A549 (cell line): ENCODE results near the gene SLC12A8. TPM values are rescaled to one million over a fixed set of nuclear protein-coding genes. Genes with fewer than 3 reads are reported as not detected.

Source experiments
- ATAC-seq, 2 experiments: fragments of 200-7000 bp in 1 of 2; fragments of >200 bp in 1 of 2; cut with Nextera tagmentation in 1 of 2; cut with Tn5 transposase in 1 of 2; 3 replicates each; pipeline versions ENCODE4 v1.8.0 to v1.9.1; 2018 to 2020; ENCODE audit warnings: mild to moderate bottlenecking in 1 of 2, moderate library complexity in 1 of 2
- CTCF ChIA-PET: fragments of 300-600 bp; sonication (Branson Sonifier 250); formaldehyde crosslinking; extraction: SDS; loops from one replicate; lab custom pipeline; 2021; ENCODE audit warnings: antibody characterized with exemption, inconsistent platforms; lab: Yijun Ruan, JAX
- POLR2A ChIA-PET: fragments of 350-600 bp; formaldehyde crosslinking; extraction: SDS; loops from one replicate; lab custom pipeline; 2021; ENCODE audit warnings: antibody characterized with exemption, inconsistent platforms; lab: Yijun Ruan, JAX
- DNase-seq, 2 experiments: peaks; one replicate each; pipeline versions ENCODE4 v3.0.0 to v3.0.0-alpha.2; 2011 to 2016; ENCODE audit warnings: low read depth in 1 of 2, low spot score in 1 of 2
- FAIRE-seq: peaks from 2 replicates; lab custom pipeline; 2011; peaks lifted over from hg19 to GRCh38; lab: Jason Lieb, UNC
- H3K27ac ChIP-seq, 2 experiments: fragments of >200 bp; sonication (Bioruptor Twin); formaldehyde crosslinking; 3 replicates each; pipeline ENCODE4 v1.5.1; 2016 to 2017
- H3K4me1 ChIP-seq: fragments of >200 bp; sonication (Bioruptor Twin); formaldehyde crosslinking; 3 replicates; pipeline ENCODE4 v1.6.1; 2016
- H3K4me2 ChIP-seq: fragments of >200 bp; sonication (Bioruptor Twin); formaldehyde crosslinking; 3 replicates; pipeline ENCODE4 v1.6.1; 2016
- H3K4me3 ChIP-seq: fragments of >200 bp; sonication (Bioruptor Twin); formaldehyde crosslinking; 3 replicates; pipeline ENCODE4 v1.5.1; 2016
- H3K9me3 ChIP-seq: fragments of >200 bp; sonication (Bioruptor Twin); formaldehyde crosslinking; 3 replicates; pipeline ENCODE4 v1.6.1; 2016
- ATOH8 ChIP-seq: fragments of 250-450 bp; sonication (Bioruptor Pico); IDR thresholded peaks from 2 replicates; pipeline ENCODE4 v1.5.0; 2020; ENCODE audit warnings: low read depth, mild to moderate bottlenecking, moderate library complexity
- BCL3 ChIP-seq: fragments of >200 bp; sonication (Bioruptor Twin); formaldehyde crosslinking; IDR thresholded peaks from 3 replicates; pipeline ENCODE4 v1.6.1; 2016
- BHLHE40 ChIP-seq: IDR thresholded peaks from 2 replicates; pipeline ENCODE4 v1.6.1; 2012; ENCODE audit warnings: low read depth, low read length, inconsistent platforms
- CBX2 ChIP-seq: fragments of 200-600 bp; sonication (generic); IDR thresholded peaks from 2 replicates; pipeline ENCODE4 v1.6.1; 2016; ENCODE audit warnings: low read depth, mild to moderate bottlenecking, borderline replicate concordance
- CEBPB ChIP-seq, 2 experiments: fragments of >200 bp in 1 of 2; sonication (Bioruptor Twin) in 1 of 2; formaldehyde crosslinking in 1 of 2; IDR thresholded peaks; 2 replicates each; pipeline ENCODE4 v1.6.1; 2012 to 2016
- E2F6 ChIP-seq: IDR thresholded peaks from 2 replicates; pipeline ENCODE4 v1.6.1; 2012; ENCODE audit warnings: low read depth, borderline replicate concordance
- EP300 ChIP-seq, 2 experiments: fragments of >200 bp; sonication (Bioruptor Twin); formaldehyde crosslinking; IDR thresholded peaks; 2 replicates in 1 of 2; 3 replicates in 1 of 2; pipeline ENCODE4 v1.6.1; 2016 to 2017
- FOSB ChIP-seq: fragments of 250-450 bp; sonication (Bioruptor Pico); IDR thresholded peaks from 2 replicates; pipeline ENCODE4 v1.5.0; 2020; ENCODE audit warnings: mild to moderate bottlenecking, moderate library complexity
- FOSL2 ChIP-seq, 2 experiments: fragments of 450-650 bp in 1 of 2; fragments of >200 bp in 1 of 2; sonication (Bioruptor Twin) in 1 of 2; formaldehyde crosslinking; IDR thresholded peaks; 2 replicates each; pipeline versions ENCODE4 v1.5.0 to v1.6.1; 2016 to 2020; ENCODE audit warnings: mild to moderate bottlenecking in 1 of 2, moderate library complexity in 1 of 2
- GATA3 ChIP-seq: IDR thresholded peaks from 2 replicates; pipeline ENCODE4 v1.6.1; 2012; ENCODE audit warnings: borderline replicate concordance
- HES2 ChIP-seq: fragments of >200 bp; sonication (Bioruptor Twin); formaldehyde crosslinking; IDR thresholded peaks from 2 replicates; pipeline ENCODE4 v1.6.1; 2016
- HOXB13 ChIP-seq: fragments of 250-450 bp; sonication (Bioruptor Pico); IDR thresholded peaks from 2 replicates; pipeline ENCODE4 v1.5.0; 2020; ENCODE audit warnings: low read depth, mild to moderate bottlenecking, moderate library complexity
- HOXB5 ChIP-seq: fragments of 250-450 bp; sonication (Bioruptor Pico); IDR thresholded peaks from 2 replicates; pipeline ENCODE4 v1.5.0; 2020; ENCODE audit warnings: mild to moderate bottlenecking, moderate library complexity
- JUN ChIP-seq, 2 experiments: fragments of >200 bp; sonication (Bioruptor Twin); formaldehyde crosslinking; IDR thresholded peaks; 2 replicates in 1 of 2; 3 replicates in 1 of 2; pipeline ENCODE4 v1.6.1; 2016 to 2017
- JUNB ChIP-seq: fragments of >200 bp; sonication (Bioruptor Twin); formaldehyde crosslinking; IDR thresholded peaks from 2 replicates; pipeline ENCODE4 v1.6.1; 2016
- KDM5A ChIP-seq: fragments of 200-600 bp; sonication (generic); IDR thresholded peaks from 2 replicates; pipeline ENCODE4 v1.6.1; 2016; ENCODE audit warnings: antibody characterized with exemption, mild to moderate bottlenecking
- MAX ChIP-seq: IDR thresholded peaks from 2 replicates; pipeline ENCODE4 v1.6.1; 2012
- MYC ChIP-seq: IDR thresholded peaks from 2 replicates; pipeline ENCODE4 v1.6.1; 2012; ENCODE audit warnings: mild to moderate bottlenecking, inconsistent platforms, low read length, improper control_type of control experiment, borderline replicate concordance
- NPAS2 ChIP-seq: fragments of 250-450 bp; sonication (Bioruptor Pico); IDR thresholded peaks from 2 replicates; pipeline ENCODE4 v1.8.0; 2022; ENCODE audit warnings: mild to moderate bottlenecking, moderate library complexity, borderline replicate concordance
- POLR2A ChIP-seq: IDR thresholded peaks from 2 replicates; pipeline ENCODE4 v1.6.1; 2012; ENCODE audit warnings: mild to moderate bottlenecking, low read length
- RAD21 ChIP-seq, 2 experiments: fragments of >200 bp in 1 of 2; sonication (Bioruptor Twin) in 1 of 2; formaldehyde crosslinking in 1 of 2; IDR thresholded peaks in 1 of 2; conservative IDR thresholded peaks in 1 of 2; 2 replicates in 1 of 2; 3 replicates in 1 of 2; pipeline ENCODE4 v1.6.1; 2012 to 2018; ENCODE audit warnings: inconsistent platforms in 1 of 2
- REST ChIP-seq: fragments of 200-600 bp; sonication (generic); IDR thresholded peaks from 2 replicates; pipeline ENCODE4 v1.6.1; 2016; ENCODE audit warnings: antibody characterized with exemption, mild to moderate bottlenecking, moderate library complexity
- RNF2 ChIP-seq: fragments of 200-600 bp; sonication (generic); IDR thresholded peaks from 2 replicates; pipeline ENCODE4 v1.6.1; 2016; ENCODE audit warnings: low read depth, mild to moderate bottlenecking, antibody characterized with exemption, moderate library complexity, borderline replicate concordance
- SMC3 ChIP-seq: fragments of >200 bp; sonication (Bioruptor Twin); formaldehyde crosslinking; IDR thresholded peaks from 3 replicates; pipeline ENCODE4 v1.6.1; 2018; ENCODE audit warnings: inconsistent platforms
- SREBF2 ChIP-seq: fragments of 450-650 bp; IDR thresholded peaks from 2 replicates; pipeline ENCODE4 v1.6.1; 2014; ENCODE audit warnings: mild to moderate bottlenecking, moderate library complexity
- TFCP2L1 ChIP-seq: fragments of 250-450 bp; sonication (Bioruptor Pico); IDR thresholded peaks from 2 replicates; pipeline ENCODE4 v1.5.0; 2021; ENCODE audit warnings: mild to moderate bottlenecking
- WGBS: methylation state at CpG from one replicate; pipeline ENCODE4 v1.1.6; 2017; ENCODE audit errors: missing lambda C conversion rate; 5-methylcytosine and 5-hydroxymethylcytosine counted together
- polyA plus RNA-seq, 4 experiments: library from polyadenylated mRNA; depleted of rRNA in 3 of 4; stranded (reverse); fragments of >200 nt; fragmentation: RNase III in 1 of 4; extraction: RNeasy Plus Mini Kit Qiagen cat#74134 plus additional on column Dnase treatment in 1 of 4; gene quantifications; 2 replicates in 3 of 4; 3 replicates in 1 of 4; pipeline ENCODE4 v1.2.3, GENCODE V29; 2011 to 2017

Gene SLC12A8
- polyA plus RNA-seq, 2 of the 4 experiments (the other 2 are of a cell fraction), result 1.1 to 4.2 TPM

GRCh38 chr3:125068265-125068664 lies 144.3 kb downstream of the SLC12A8 start (continued):
- TF ChIP-seq MAX, result no peak
- no peak for TF ChIP-seq TFCP2L1 (CRISPR knock-in tag)
- TF ChIP-seq HES2, result no peak
- TF ChIP-seq, all 56 proteins: peak for 0

- H3K27ac ChIP-seq, result peak overlapping the region; percentile 10 to 41; a peak in 1 of 6 replicates
- FAIRE-seq, result no peak
- 0 out of 3 replicates have a peak overlapping the region, but pooled peaks have one; percentile 10 for H3K4me2 ChIP-seq
- no peak; a peak in 1 of 6 replicates for ATAC-seq
- TF ChIP-seq NPAS2 (CRISPR knock-in tag), result no peak
- no peak for TF ChIP-seq POLR2A
- TF ChIP-seq CBX2, result no peak
- TF ChIP-seq SMC3, result no peak
- no peak for TF ChIP-seq ATOH8 (CRISPR knock-in tag)
- TF ChIP-seq FOSB (CRISPR knock-in tag), result no peak
- TF ChIP-seq MYC, result no peak
- no peak for TF ChIP-seq REST
- no peak for TF ChIP-seq RAD21 (conservative IDR thresholded peaks at IDR 0.05 in 1 of 2, IDR thresholded peaks at IDR 0.05 in 1 of 2)
- no peak for TF ChIP-seq BHLHE40
- TF ChIP-seq HOXB13 (CRISPR knock-in tag), result no peak
- TF ChIP-seq, all 56 proteins: peak for 0
- Histone ChIP-seq H3K4me3 (no peak overlapping the region), H3K4me1 (peaks cover 23% of the 10 kb centered on the region), H3K9me3 (no peaks in the 10 kb centered on the region)
- ChIA-PET POLR2A (no interaction called here), CTCF (no interaction called here)
- DNase-seq, result no peak
- WGBS, result 58% methylated on average over 3 of the region's 3 CpGs
These were observed 145.3 kb downstream of the SLC12A8 start for GRCh38 chr3:125067225-125067624.

GRCh38 chr3:125062904-125063618 lies 149.5 kb downstream of the SLC12A8 start:
- CTCF ChIA-PET, result interaction anchor here (0.9 to 1.3 kb wide), 4 partner anchors 10 to 68 kb away, joined by 3 read pairs; no protein-coding TSS in a partner anchor
- Histone ChIP-seq H3K27ac (peak overlapping the region; percentile 82 to 87), H3K4me1 (peaks cover 48% of the 10 kb centered on the region), H3K4me3 (no peak overlapping the region), H3K9me3 (no peaks in the 10 kb centered on the region), H3K4me2 (peak overlapping the region; percentile 74)
- TF ChIP-seq JUNB (peak; percentile 82), E2F6 (no peak), RNF2 (no peak), RAD21 (conservative IDR thresholded peaks at IDR 0.05 in 1 of 2, IDR thresholded peaks at IDR 0.05 in 1 of 2) (peak in 1 of 2 experiments; percentile 49; a peak in 3 of 5 replicates), BCL3 (no peak), CEBPB (IDR thresholded peaks at IDR 0.05) (peak; percentile 52 to 76), GATA3 (peak; percentile 87; the same call in 1 of the 2 replicates), MAX (peak; percentile 53), HOXB5 (CRISPR knock-in tag) (no peak), SREBF2 (no peak), FOSL2 (IDR thresholded peaks at IDR 0.05) (no peak), FOSL2 (CRISPR knock-in tag; IDR thresholded peaks at IDR 0.05) (peak; percentile 56), EP300 (IDR thresholded peaks at IDR 0.05) (peak; percentile 64 to 84; a peak in 3 of 5 replicates), HES2 (0 out of 2 replicates have a peak, but pooled peaks have one; percentile 22), JUN (IDR thresholded peaks at IDR 0.05) (peak; percentile 76 to 80), KDM5A (no peak), SMC3 (peak; percentile 29; the same call in 2 of the 3 replicates)
- 0% methylated on average over 7 of the region's 7 CpGs for WGBS
- FAIRE-seq (no peak), DNase-seq (peak; percentile 53 to 79), ATAC-seq (peak; percentile 93 to 95)
- POLR2A ChIA-PET, result interaction anchor here (0.7 to 1.5 kb wide), 9 partner anchors 9 to 312 kb away, joined by 3 to 8 read pairs (median 4); partner anchors contain the start of gene ZNF148
